Measurements from ENCODE around the gene NUP133. TPM values are rescaled to one million over a fixed set of nuclear protein-coding genes. Genes with fewer than 3 reads are reported as not detected.
"Not testable (repeated sequence)": the region's sequence is repeated elsewhere in the genome, so short reads cannot be mapped to it uniquely, and the experiment has no call there.

NUP133 gene
- total RNA-seq, 2 donors from 2014 or later, result 67.8 to 68.4 TPM

DNA sequence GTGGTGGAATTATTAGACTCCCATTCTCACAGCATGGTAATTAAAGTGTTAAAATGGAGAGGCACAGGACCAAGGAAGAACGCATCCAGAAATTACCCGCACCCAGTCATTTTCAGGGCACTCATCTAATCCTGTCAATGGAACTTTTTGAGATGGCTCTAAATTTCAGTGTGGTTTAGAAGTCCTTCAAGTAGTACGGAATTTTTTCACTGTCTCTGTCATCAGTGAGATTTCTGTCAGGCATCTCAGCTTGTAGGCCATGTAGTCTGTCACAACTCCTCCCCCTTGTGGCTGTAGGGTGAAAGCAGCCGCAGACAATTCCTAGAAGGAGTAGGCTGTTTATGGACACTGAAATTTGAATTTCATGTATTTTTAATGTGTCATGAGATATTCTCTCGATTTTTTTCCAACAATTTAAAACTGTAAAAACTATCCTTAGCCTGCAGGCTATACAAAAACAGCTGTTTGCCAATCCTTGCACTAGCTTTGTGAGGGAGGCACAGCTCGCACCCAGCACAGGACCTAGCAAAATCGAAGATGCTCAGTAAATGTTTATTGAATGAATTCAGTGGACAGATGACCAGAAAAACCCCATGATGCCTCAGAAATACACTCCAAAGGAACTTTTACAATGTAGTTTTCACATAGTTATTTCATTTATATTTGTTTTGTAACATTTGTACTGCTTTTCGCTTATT lies 6.6 kb upstream of the NUP133 start:
- peaks cover 8% of the 10 kb centered on the region for H3K36me3 ChIP-seq (ENCODE audit: control insufficient read depth, insufficient read depth, low read length)
- TF ChIP-seq, protein P1, sequence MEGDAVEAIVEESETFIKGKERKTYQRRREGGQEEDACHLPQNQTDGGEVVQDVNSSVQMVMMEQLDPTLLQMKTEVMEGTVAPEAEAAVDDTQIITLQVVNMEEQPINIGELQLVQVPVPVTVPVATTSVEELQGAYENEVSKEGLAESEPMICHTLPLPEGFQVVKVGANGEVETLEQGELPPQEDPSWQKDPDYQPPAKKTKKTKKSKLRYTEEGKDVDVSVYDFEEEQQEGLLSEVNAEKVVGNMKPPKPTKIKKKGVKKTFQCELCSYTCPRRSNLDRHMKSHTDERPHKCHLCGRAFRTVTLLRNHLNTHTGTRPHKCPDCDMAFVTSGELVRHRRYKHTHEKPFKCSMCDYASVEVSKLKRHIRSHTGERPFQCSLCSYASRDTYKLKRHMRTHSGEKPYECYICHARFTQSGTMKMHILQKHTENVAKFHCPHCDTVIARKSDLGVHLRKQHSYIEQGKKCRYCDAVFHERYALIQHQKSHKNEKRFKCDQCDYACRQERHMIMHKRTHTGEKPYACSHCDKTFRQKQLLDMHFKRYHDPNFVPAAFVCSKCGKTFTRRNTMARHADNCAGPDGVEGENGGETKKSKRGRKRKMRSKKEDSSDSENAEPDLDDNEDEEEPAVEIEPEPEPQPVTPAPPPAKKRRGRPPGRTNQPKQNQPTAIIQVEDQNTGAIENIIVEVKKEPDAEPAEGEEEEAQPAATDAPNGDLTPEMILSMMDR (conservative IDR thresholded peaks at IDR 0.05), result peak; percentile 91
- H3K27me3 ChIP-seq (ENCODE audit: control insufficient read depth, insufficient read depth, low read length, poor library complexity, severe bottlenecking), result no peaks in the 10 kb centered on the region

DNA sequence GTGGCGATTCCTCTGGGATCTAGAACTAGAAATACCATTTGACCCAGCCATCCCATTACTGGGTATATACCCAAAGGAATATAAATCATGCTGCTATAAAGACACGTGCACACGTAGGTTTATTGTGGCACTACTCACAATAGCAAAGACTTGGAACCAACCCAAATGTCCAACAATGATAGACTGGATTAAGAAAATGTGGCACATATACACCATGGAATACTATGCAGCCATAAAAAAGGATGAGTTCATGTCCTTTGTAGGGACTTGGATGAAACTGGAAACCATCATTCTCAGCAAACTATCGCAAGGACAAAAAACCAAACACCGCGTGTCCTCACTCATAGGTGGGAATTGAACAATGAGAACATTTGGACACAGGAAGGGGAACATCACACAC lies 3.5 kb upstream of the NUP133 start:
- peaks cover 13% of the 10 kb centered on the region for H3K4me1 Mint-ChIP-seq
- not testable (repeated sequence) for H3K36me3 Mint-ChIP-seq (ENCODE audit: low read depth); H3K27me3 Mint-ChIP-seq (ENCODE audit: insufficient read depth)

More for the DNA sequence above, 6.6 kb upstream of the NUP133 start:
- peaks cover 8% of the 10 kb centered on the region for H3K36me3 Mint-ChIP-seq (ENCODE audit: low read depth)
- no peaks in the 10 kb centered on the region for H3K4me1 ChIP-seq (ENCODE audit: control insufficient read depth, insufficient read depth, low read length)
- no peak overlapping the region for H3K27ac ChIP-seq (ENCODE audit: low read depth, low read length)
- no peaks in the 10 kb centered on the region for H3K4me1 Mint-ChIP-seq
- WGBS, 2 experiments (ENCODE audit: insufficient coverage in 1 of 2, insufficient read length in 1 of 2), result 62 to 80% methylated on average over 5 to 8 of the region's 8 CpGs
- H3K27ac Mint-ChIP-seq, result no peak overlapping the region
- H3K27me3 Mint-ChIP-seq (ENCODE audit: insufficient read depth), result no peaks in the 10 kb centered on the region
- H3K9ac ChIP-seq (ENCODE audit: extremely low read depth, low read length, poor library complexity, severe bottlenecking), result no peak overlapping the region
- peaks cover 2% of the 10 kb centered on the region for H3K9me3 Mint-ChIP-seq
- H3K4me3 ChIP-seq (ENCODE audit: low read length), result no peak overlapping the region
- no peak overlapping the region for H3K4me3 Mint-ChIP-seq
- H3K9me3 ChIP-seq (ENCODE audit: control insufficient read depth, low read length), result no peaks in the 10 kb centered on the region
- peak; percentile 83 for DNase-seq

DNA sequence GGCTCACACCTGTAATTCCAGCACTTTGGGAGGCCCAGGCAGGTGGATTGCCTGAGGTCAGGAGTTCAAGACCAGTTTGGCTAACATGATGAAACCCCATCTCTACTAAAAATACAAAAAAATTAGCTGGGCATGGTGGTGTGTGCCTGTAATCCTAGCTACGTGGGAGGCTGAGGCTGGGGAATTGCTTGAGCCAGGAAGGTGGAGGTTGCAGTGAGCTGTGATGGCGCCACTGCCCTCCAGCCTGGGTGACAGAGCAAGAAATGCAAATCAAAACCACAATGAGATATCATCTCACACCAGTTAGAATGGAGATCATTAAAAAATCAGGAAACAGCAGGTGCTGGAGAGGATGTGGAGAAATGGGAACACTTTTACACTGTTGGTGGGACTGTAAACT lies 3.1 kb upstream of the NUP133 start:
- DNase-seq; H3K9me3 ChIP-seq (ENCODE audit: control insufficient read depth, low read length); H3K27me3 ChIP-seq (ENCODE audit: control insufficient read depth, insufficient read depth, low read length, poor library complexity, severe bottlenecking); H3K36me3 ChIP-seq (ENCODE audit: control insufficient read depth, insufficient read depth, low read length); H3K36me3 Mint-ChIP-seq (ENCODE audit: low read depth); H3K9me3 Mint-ChIP-seq; H3K27ac Mint-ChIP-seq; H3K4me1 ChIP-seq (ENCODE audit: control insufficient read depth, insufficient read depth, low read length); H3K27ac ChIP-seq (ENCODE audit: low read depth, low read length); H3K4me3 Mint-ChIP-seq; H3K9ac ChIP-seq (ENCODE audit: extremely low read depth, low read length, poor library complexity, severe bottlenecking); H3K4me3 ChIP-seq (ENCODE audit: low read length); H3K27me3 Mint-ChIP-seq (ENCODE audit: insufficient read depth): not testable (repeated sequence)
- H3K4me1 Mint-ChIP-seq, result peaks cover 13% of the 10 kb centered on the region
- WGBS, 2 experiments (ENCODE audit: insufficient coverage in 1 of 2, insufficient read length in 1 of 2), result 67 to 98% methylated on average over 1 to 2 of the region's 2 CpGs

More for the DNA sequence above, 3.5 kb upstream of the NUP133 start:
- WGBS, 2 experiments (ENCODE audit: insufficient coverage in 1 of 2, insufficient read length in 1 of 2), result 93% methylated on average over 3 of the region's 6 CpGs; no CpG with 5 or more reads in 1 of the 2 experiments
- not testable (repeated sequence) for H3K9me3 ChIP-seq (ENCODE audit: control insufficient read depth, low read length); H3K27ac Mint-ChIP-seq; H3K9me3 Mint-ChIP-seq; H3K36me3 ChIP-seq (ENCODE audit: control insufficient read depth, insufficient read depth, low read length); H3K9ac ChIP-seq (ENCODE audit: extremely low read depth, low read length, poor library complexity, severe bottlenecking); H3K27ac ChIP-seq (ENCODE audit: low read depth, low read length); H3K4me1 ChIP-seq (ENCODE audit: control insufficient read depth, insufficient read depth, low read length); H3K27me3 ChIP-seq (ENCODE audit: control insufficient read depth, insufficient read depth, low read length, poor library complexity, severe bottlenecking); H3K4me3 ChIP-seq (ENCODE audit: low read length); H3K4me3 Mint-ChIP-seq; DNase-seq

DNA sequence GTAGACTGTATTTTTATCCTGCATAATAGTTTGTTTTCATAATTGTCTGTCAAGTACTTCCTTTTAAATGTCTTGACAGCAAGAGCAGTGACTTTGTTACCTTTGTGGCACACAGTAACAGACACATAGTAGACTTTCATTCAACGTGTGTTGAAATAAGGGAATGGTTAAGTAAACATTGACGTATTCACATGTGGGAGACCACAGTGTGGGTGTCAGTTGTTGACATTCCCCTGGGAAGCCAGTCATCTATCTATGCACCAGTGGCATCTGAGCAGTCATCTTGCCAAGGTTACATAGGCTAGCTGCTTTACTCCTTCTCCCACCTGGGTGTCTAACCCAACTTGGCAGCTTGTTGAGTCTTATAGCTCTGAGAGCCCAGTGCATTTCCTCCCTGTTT lies 1.4 kb upstream of the NUP133 start:
- TF ChIP-seq, protein P1 (conservative IDR thresholded peaks at IDR 0.05), result no peak
- 92 to 100% methylated on average over 1 to 2 of the region's 2 CpGs for WGBS, 2 experiments (ENCODE audit: insufficient coverage in 1 of 2, insufficient read length in 1 of 2)
- Histone ChIP-seq H3K27me3 (ENCODE audit: control insufficient read depth, insufficient read depth, low read length, poor library complexity, severe bottlenecking) (no peaks in the 10 kb centered on the region), H3K4me3 (ENCODE audit: low read length) (no peak overlapping the region), H3K9ac (ENCODE audit: extremely low read depth, low read length, poor library complexity, severe bottlenecking) (no peak overlapping the region), H3K27ac (ENCODE audit: low read depth, low read length) (no peak overlapping the region), H3K4me1 (ENCODE audit: control insufficient read depth, insufficient read depth, low read length) (peaks cover 5% of the 10 kb centered on the region), H3K9me3 (ENCODE audit: control insufficient read depth, low read length) (no peaks in the 10 kb centered on the region), H3K36me3 (ENCODE audit: control insufficient read depth, insufficient read depth, low read length) (peaks cover 7% of the 10 kb centered on the region)
- H3K27ac Mint-ChIP-seq, result no peak overlapping the region
- H3K27me3 Mint-ChIP-seq (ENCODE audit: insufficient read depth), result no peaks in the 10 kb centered on the region
- H3K36me3 Mint-ChIP-seq (ENCODE audit: low read depth), result peaks cover 7% of the 10 kb centered on the region
- no peak for DNase-seq
- peaks cover 2% of the 10 kb centered on the region for H3K9me3 Mint-ChIP-seq
- peaks cover 13% of the 10 kb centered on the region for H3K4me1 Mint-ChIP-seq
- no peak overlapping the region for H3K4me3 Mint-ChIP-seq

Data from endodermal cell (in vitro differentiated cells).